DOHH2 (cell line): ENCODE results near the gene FAM174C.

ENCODE experiments used
- H3F3A ChIP-seq: fragments of 200-600 bp; sonication (generic), shearing (Covaris generic); 2 replicates; pipeline ENCODE4 v1.6.0; 2016; ENCODE audit warnings: antibody characterized with exemption, mild to moderate bottlenecking; ENCODE audit not compliant: control insufficient read depth, insufficient read depth
- H3K27ac ChIP-seq: fragments of 200-600 bp; sonication (generic); 2 replicates; pipeline ENCODE4 v1.5.1; 2014; ENCODE audit warnings: low read depth, mild to moderate bottlenecking, low read length, moderate library complexity
- H3K27me3 ChIP-seq: fragments of 200-600 bp; sonication (generic); 2 replicates; pipeline ENCODE4 v1.6.1; 2014; ENCODE audit warnings: mild to moderate bottlenecking, low read length, mixed read lengths; ENCODE audit not compliant: control insufficient read depth
- H3K36me3 ChIP-seq: fragments of 200-600 bp; sonication (generic); 2 replicates; pipeline ENCODE4 v1.6.1; 2014; ENCODE audit warnings: mild to moderate bottlenecking, low read length, moderate library complexity, mixed read lengths; ENCODE audit not compliant: control insufficient read depth
- H3K4me1 ChIP-seq: fragments of 200-600 bp; sonication (generic); 2 replicates; pipeline ENCODE4 v1.6.1; 2014; ENCODE audit warnings: mild to moderate bottlenecking, low read length, mixed read lengths; ENCODE audit not compliant: control insufficient read depth
- H3K4me2 ChIP-seq: fragments of 200-600 bp; sonication (generic); 2 replicates; pipeline ENCODE4 v1.6.0; 2014; ENCODE audit warnings: mild to moderate bottlenecking, low read length, moderate library complexity
- H3K4me3 ChIP-seq: fragments of 200-600 bp; sonication (generic); 2 replicates; pipeline ENCODE4 v1.5.1; 2014; ENCODE audit warnings: mild to moderate bottlenecking, low read length, mixed read lengths
- H3K79me2 ChIP-seq: fragments of 200-600 bp; sonication (generic); 2 replicates; pipeline ENCODE4 v1.6.1; 2014; ENCODE audit warnings: mild to moderate bottlenecking, low read length, mixed read lengths; ENCODE audit not compliant: control insufficient read depth
- H3K9me2 ChIP-seq: fragments of 200-600 bp; sonication (generic); replicated peaks from 2 replicates; pipeline ENCODE4 v1.6.1; 2014; ENCODE audit warnings: mild to moderate bottlenecking, low read length, mixed read lengths; ENCODE audit not compliant: control insufficient read depth
- H3K9me3 ChIP-seq: fragments of 200-600 bp; sonication (generic); 2 replicates; pipeline ENCODE4 v1.6.1; 2014; ENCODE audit warnings: antibody characterized with exemption, low read length, mixed read lengths; ENCODE audit not compliant: control insufficient read depth, insufficient read depth
- H4K20me1 ChIP-seq: fragments of 200-600 bp; sonication (generic); 2 replicates; pipeline ENCODE4 v1.6.0; 2014; ENCODE audit warnings: low read depth, mild to moderate bottlenecking, antibody characterized with exemption, low read length, moderate library complexity; ENCODE audit not compliant: control insufficient read depth, insufficient read depth
- CTCF ChIP-seq: fragments of 200-600 bp; sonication (generic); IDR thresholded peaks from one replicate; pipeline ENCODE4 v1.5.1; 2014; ENCODE audit warnings: antibody characterized with exemption, mild to moderate bottlenecking, low read depth, low read length; ENCODE audit not compliant: poor library complexity, severe bottlenecking
- EZH2phosphoT487 ChIP-seq: fragments of 200-600 bp; sonication (generic); IDR thresholded peaks from 2 replicates; pipeline ENCODE4 v1.6.1; 2017; ENCODE audit warnings: borderline replicate concordance, mild to moderate bottlenecking, antibody characterized with exemption, low read length, moderate library complexity, mixed read lengths

The FAM174C gene

GRCh38 chr19:1232652-1233072 lies 42.7 kb upstream of the FAM174C start:
- no peaks in the 10 kb centered on the region for H3K79me2 ChIP-seq
- H3K27me3 ChIP-seq = peaks cover 17% of the 10 kb centered on the region
- no peaks in the 10 kb centered on the region for H3K9me2 ChIP-seq
- TF ChIP-seq CTCF = no peak
- no peak for TF ChIP-seq EZH2phosphoT487
- no peaks in the 10 kb centered on the region; the same call in 1 of the 2 replicates for H4K20me1 ChIP-seq
- no peak overlapping the region for H3K4me2 ChIP-seq
- H3K4me1 ChIP-seq = peaks cover 6% of the 10 kb centered on the region; the same call in 1 of the 2 replicates
- 0 out of 2 replicates have a peak, but pooled peaks cover 6% of the 10 kb centered on the region for H3F3A ChIP-seq
- H3K9me3 ChIP-seq = no peaks in the 10 kb centered on the region
- no peaks in the 10 kb centered on the region for H3K36me3 ChIP-seq
- H3K4me3 ChIP-seq = no peak overlapping the region
- H3K27ac ChIP-seq = no peak overlapping the region

DNA sequence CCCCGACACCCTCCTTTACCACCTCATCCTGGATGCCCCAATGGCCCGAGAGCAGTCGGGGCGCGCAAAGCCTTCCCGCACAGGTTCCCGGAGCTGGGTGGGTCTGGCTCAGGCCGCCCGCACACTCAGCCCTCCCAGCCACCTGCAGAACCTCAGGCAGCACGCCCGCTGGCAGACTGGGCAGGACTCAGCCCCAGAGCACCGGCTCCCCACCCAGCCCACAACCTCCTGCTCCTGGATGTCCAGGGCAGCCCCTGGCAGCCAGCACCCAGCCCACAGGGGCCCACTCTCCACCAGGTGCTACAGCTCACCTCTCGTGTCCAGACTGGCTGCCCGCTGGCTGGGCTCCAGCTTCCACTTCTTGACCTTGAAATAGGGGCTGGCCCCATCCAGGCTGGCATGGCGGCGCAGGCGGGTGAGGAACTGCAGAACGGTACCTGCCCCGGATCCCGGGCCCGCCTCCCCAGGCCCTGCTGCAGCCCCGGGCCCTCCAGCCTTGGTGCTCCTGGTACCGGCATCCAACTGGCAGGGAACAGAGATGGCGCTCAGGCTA lies 42.1 kb upstream of the FAM174C start:
- H3K4me3 ChIP-seq = no peak overlapping the region
- H4K20me1 ChIP-seq = no peaks in the 10 kb centered on the region; the same call in 1 of the 2 replicates
- no peak for TF ChIP-seq CTCF
- TF ChIP-seq EZH2phosphoT487 = no peak
- no peaks in the 10 kb centered on the region for H3K36me3 ChIP-seq
- H3K79me2 ChIP-seq = no peaks in the 10 kb centered on the region
- H3K9me2 ChIP-seq = no peaks in the 10 kb centered on the region
- H3K27me3 ChIP-seq = peaks cover 19% of the 10 kb centered on the region
- H3K27ac ChIP-seq = no peak overlapping the region
- H3K4me1 ChIP-seq = peaks cover 8% of the 10 kb centered on the region
- no peak overlapping the region for H3K4me2 ChIP-seq
- H3F3A ChIP-seq = 0 out of 2 replicates have a peak, but pooled peaks cover 7% of the 10 kb centered on the region
- H3K9me3 ChIP-seq = no peaks in the 10 kb centered on the region

DNA sequence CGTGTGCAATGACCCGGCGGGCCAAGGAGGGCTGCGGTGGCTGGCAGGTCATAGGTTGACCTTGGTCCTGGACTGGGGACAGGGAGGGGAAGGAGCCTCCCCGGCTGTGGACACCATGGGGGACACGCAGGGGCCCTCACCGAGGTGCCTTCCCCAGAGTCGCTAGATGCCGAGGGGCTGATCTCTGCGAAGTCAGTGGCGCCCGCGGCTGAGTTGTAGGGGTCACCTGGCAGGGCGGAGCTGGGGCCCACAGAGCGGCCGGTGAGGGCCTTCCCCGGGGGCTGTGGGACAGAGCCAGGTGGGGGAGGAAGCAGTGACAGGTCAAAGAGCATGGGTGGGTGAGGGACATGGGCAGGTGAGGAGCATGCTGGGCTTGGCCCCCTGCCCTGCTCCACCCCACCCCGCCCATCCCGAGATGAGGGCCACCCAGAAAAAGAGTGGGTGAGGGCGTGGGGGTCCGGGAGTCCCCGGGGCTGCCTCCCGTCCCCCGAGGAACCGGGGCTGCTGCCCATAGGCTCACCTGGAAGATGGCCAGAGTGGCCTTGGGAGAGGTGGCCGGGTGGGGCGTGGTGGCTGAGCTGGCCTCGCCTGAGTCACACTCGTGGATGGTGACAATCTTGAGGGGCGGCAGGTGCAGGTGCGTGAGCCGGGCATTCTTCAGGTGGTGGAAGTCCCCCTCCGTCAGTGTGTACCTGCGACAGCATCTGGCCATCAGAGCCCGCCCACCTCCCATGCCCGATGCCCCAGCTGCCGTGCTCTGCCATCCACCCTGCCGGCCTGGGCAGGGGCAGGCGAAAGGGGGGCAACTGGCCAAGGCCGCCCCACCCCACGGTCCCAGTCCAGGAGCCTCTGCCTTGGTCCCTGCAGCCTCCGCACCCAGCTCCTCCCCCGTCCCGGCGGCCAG lies 41.0 kb upstream of the FAM174C start:
- Histone ChIP-seq H3F3A (peaks cover 18% of the 10 kb centered on the region; the same call in 1 of the 2 replicates), H4K20me1 (no peaks in the 10 kb centered on the region; the same call in 1 of the 2 replicates), H3K9me3 (no peaks in the 10 kb centered on the region), H3K4me2 (no peak overlapping the region), H3K27ac (no peak overlapping the region), H3K4me1 (peaks cover 12% of the 10 kb centered on the region), H3K79me2 (no peaks in the 10 kb centered on the region), H3K4me3 (no peak overlapping the region), H3K27me3 (peaks cover 31% of the 10 kb centered on the region), H3K9me2 (no peaks in the 10 kb centered on the region), H3K36me3 (no peaks in the 10 kb centered on the region)
- TF ChIP-seq CTCF = no peak
- no peak for TF ChIP-seq EZH2phosphoT487
